NB4 (cell line): ENCODE measurements around the gene CBR1.
"Not testable (repeated sequence)": the region's sequence is repeated elsewhere in the genome, so short reads cannot be mapped to it uniquely, and the experiment has no call there.

Source experiments
- DNase-seq: peaks from one replicate; pipeline ENCODE4 v3.0.0; 2010; ENCODE audit warnings: low read depth
- H3K4me3 ChIP-seq: one replicate; pipeline ENCODE4 v1.5.1; 2011; ENCODE audit warnings: mild to moderate bottlenecking, low read depth, low read length, moderate library complexity
- CTCF ChIP-seq: IDR thresholded peaks from one replicate; pipeline ENCODE4 v1.5.1; 2012; ENCODE audit warnings: low read depth, low read length
- MYC ChIP-seq: IDR thresholded peaks from 2 replicates; pipeline ENCODE4 v1.6.1; 2011; ENCODE audit warnings: low read depth, low read length
- POLR2A ChIP-seq: IDR thresholded peaks from 2 replicates; pipeline ENCODE4 v1.6.1; 2011; ENCODE audit warnings: mild to moderate bottlenecking; ENCODE audit not compliant: insufficient read length; ENCODE audit errors: extremely low read depth
- TF ChIP-seq, protein P1 (sequence below): IDR thresholded peaks from 2 replicates; pipeline ENCODE4 v1.6.1; 2011; ENCODE audit warnings: low read depth, low read length

Gene CBR1

DNA sequence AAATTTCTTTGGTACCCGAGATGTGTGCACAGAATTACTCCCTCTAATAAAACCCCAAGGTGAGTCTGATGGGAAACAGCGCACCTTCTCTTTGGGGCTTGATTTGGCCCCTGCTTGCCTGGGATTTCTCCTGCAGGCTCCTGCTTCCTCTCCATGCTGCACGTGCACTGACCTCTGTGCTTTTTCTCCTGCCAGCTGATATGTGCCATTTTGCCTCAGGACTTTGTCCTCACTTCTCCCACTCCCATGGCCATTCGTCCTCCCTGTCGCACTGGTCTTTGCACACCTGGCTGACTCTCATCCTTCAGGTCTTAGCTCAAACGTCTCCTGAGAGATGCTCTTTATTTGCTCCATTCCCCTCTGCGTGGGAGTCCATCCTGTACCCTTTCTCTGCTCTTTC is 1.2 kb downstream of the CBR1 start:
- H3K4me3 ChIP-seq: no peak overlapping the region
- no peak for TF ChIP-seq CTCF
- no peak for TF ChIP-seq POLR2A
- TF ChIP-seq MYC: no peak
- TF ChIP-seq, protein P1, sequence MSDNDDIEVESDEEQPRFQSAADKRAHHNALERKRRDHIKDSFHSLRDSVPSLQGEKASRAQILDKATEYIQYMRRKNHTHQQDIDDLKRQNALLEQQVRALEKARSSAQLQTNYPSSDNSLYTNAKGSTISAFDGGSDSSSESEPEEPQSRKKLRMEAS: no peak
- DNase-seq: no peak

GRCh38 chr21:36072453-36073162 is 2.8 kb downstream of the CBR1 start:
- H3K4me3 ChIP-seq: no peak overlapping the region
- DNase-seq: no peak
- TF ChIP-seq POLR2A (no peak), MYC (no peak), CTCF (no peak)
- TF ChIP-seq, protein P1: no peak

- DNase-seq: no peak
- no peak overlapping the region for H3K4me3 ChIP-seq
- TF ChIP-seq POLR2A (no peak), CTCF (no peak), MYC (no peak)
- TF ChIP-seq, protein P1: no peak
Observed at GRCh38 chr21:36073181-36073580, 3.4 kb downstream of the CBR1 start.

DNA sequence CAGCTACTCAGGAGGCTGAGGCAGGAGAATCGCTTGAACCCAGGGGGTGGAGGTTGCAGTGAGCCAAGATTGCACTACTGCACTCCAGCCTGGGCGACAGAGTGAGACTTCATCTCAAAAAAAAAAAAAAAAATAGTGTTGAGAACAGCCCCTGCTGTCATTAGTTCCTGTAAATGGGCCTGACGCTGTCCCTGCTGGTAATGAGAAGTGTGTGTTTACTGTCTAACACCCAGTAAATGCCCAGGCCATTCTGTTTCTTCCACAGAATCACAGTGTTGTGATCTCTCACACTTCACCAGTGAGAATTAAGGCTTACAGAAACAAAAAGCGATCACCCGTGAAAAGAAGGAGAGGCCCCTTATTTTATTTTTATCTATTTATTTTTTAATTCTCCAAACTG is 4.1 kb downstream of the CBR1 start:
- not testable (repeated sequence) for H3K4me3 ChIP-seq, DNase-seq

DNA sequence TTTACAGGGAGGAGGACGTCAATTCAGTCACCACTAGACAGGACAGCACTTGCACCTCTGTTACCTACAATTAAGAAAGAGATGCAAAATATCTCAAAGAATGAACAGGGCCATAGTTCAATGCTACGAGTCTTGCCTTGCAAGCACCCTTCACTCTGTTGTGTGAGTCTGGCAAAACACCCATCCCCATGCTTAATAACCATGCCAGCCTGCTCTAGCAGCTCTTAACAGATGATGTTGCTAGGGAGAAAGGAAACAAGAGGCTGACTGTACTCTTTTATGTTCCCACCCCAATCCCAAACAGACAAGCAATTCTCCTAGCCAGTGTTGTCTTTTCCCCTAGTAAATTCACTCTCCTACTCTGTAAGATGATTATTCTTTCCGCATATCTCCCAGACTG is 5.3 kb downstream of the CBR1 start:
- no peak overlapping the region for H3K4me3 ChIP-seq
- DNase-seq: no peak
- no peak for TF ChIP-seq POLR2A

DNA sequence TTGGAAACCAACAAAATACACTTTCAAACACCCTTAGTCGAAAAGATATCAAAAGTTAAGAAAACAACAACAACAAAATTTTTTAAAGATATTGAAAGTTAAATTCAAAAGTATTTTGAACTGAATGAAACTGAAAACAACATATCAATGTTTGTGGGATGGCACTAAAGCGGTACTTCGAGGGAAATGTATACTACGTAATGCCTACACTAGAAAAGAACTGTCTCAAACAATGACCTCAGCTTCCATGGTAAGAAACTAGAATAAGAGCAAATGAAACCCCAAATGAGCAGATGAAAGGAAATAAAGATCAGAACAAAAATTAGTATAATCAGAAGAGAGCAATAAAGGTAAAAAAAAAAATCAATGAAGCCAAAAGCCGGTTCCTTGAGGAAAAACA is 6.1 kb downstream of the CBR1 start:
- no peak for DNase-seq
- H3K4me3 ChIP-seq: no peak overlapping the region
- no peak for TF ChIP-seq POLR2A
- no peak for TF ChIP-seq CTCF
- TF ChIP-seq, protein P1: no peak
- no peak for TF ChIP-seq MYC

GRCh38 chr21:36076878-36077655 is 7.2 kb downstream of the CBR1 start:
- no peak overlapping the region for H3K4me3 ChIP-seq
- DNase-seq: no peak
- TF ChIP-seq POLR2A: no peak
- TF ChIP-seq, protein P1: no peak
- TF ChIP-seq CTCF: no peak
- TF ChIP-seq MYC: no peak
